Esophagus squamous epithelium (tissue), 5 donors: ENCODE results near the gene GPR137. TPM values are rescaled to one million over a fixed set of nuclear protein-coding genes. Genes with fewer than 3 reads are reported as not detected.

Experiments
- DNase-seq: peaks from one replicate; lab custom pipeline; 2025; lab: John Stamatoyannopoulos, UW
- H3K27ac ChIP-seq, 4 donors: fragments of 200-600 bp; sonication (generic); one replicate each; pipeline ENCODE4 v1.5.1; 2016 to 2019; ENCODE audit warnings: mild to moderate bottlenecking in 1 of 4
- H3K27me3 ChIP-seq, 4 donors: fragments of 200-600 bp; sonication (generic); 1 replicate in 3 of 4; 2 replicates in 1 of 4; pipeline versions ENCODE4 v1.5.1 to v1.6.0; 2017 to 2021; ENCODE audit warnings: antibody characterized with exemption in 1 of 4
- H3K36me3 ChIP-seq, 3 donors: fragments of 200-600 bp; sonication (generic); one replicate each; pipeline ENCODE4 v1.5.1; 2016 to 2019
- H3K4me1 ChIP-seq, 3 donors: fragments of 200-600 bp; sonication (generic); one replicate each; pipeline ENCODE4 v1.5.1; 2017 to 2019
- H3K4me3 ChIP-seq, 4 donors: fragments of 200-600 bp; sonication (generic); 1 replicate in 3 of 4; 2 replicates in 1 of 4; pipeline ENCODE4 v1.5.1; 2016 to 2019; ENCODE audit warnings: mild to moderate bottlenecking in 2 of 4, moderate library complexity in 1 of 4
- H3K9me3 ChIP-seq, 3 donors: fragments of 200-600 bp; sonication (generic); one replicate each; pipeline ENCODE4 v1.5.1; 2016 to 2019
- CTCF ChIP-seq, 6 experiments: fragments of 450-650 bp in 4 of 6; fragments of 200-600 bp in 2 of 6; sonication (generic) in 2 of 6; IDR thresholded peaks; one replicate each; pipeline ENCODE4 v1.5.1; 2016 to 2019; ENCODE audit warnings: antibody characterized with exemption in 6 of 6, mild to moderate bottlenecking in 4 of 6, moderate library complexity in 4 of 6
- POLR2A ChIP-seq, 4 donors: fragments of 450-650 bp; IDR thresholded peaks; one replicate each; pipeline ENCODE4 v1.6.1; 2017; ENCODE audit warnings: antibody characterized with exemption in 4 of 4, mild to moderate bottlenecking in 4 of 4, moderate library complexity in 3 of 4
- WGBS, 2 donors: methylation state at CpG; one replicate each; pipeline ENCODE4 v1.1.5; 2018; 5-methylcytosine and 5-hydroxymethylcytosine counted together
- intact Hi-C: fragments of 100-400 bp; cut with DNase I; formaldehyde crosslinking; loops from one replicate; pipeline ENCODE4 v1.15.0; 2022
- total RNA-seq, 4 donors: library from RNA; depleted of rRNA; stranded (reverse); fragments of >200 nt; gene quantifications; one replicate each; pipeline ENCODE4 v1.1.0, GENCODE V29; 2016
- donor health status: DM: yes; HTN: yes; CAD: no.

Gene GPR137, protein sequence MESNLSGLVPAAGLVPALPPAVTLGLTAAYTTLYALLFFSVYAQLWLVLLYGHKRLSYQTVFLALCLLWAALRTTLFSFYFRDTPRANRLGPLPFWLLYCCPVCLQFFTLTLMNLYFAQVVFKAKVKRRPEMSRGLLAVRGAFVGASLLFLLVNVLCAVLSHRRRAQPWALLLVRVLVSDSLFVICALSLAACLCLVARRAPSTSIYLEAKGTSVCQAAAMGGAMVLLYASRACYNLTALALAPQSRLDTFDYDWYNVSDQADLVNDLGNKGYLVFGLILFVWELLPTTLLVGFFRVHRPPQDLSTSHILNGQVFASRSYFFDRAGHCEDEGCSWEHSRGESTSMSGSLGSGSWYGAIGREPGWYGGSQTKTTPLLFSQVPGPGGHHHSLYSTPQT
- total RNA-seq, result 10 to 100 TPM; 17.5 to 19.9 (median 19.2) TPM

- WGBS, 2 donors, result no CpG with 5 or more reads among the region's 102 CpGs
- peak in 1 of 6 experiments; percentile 6 for TF ChIP-seq CTCF (IDR thresholded peaks at IDR 0.05)
- peak in 2 of 4 donors; percentile 41 to 48 for TF ChIP-seq POLR2A (IDR thresholded peaks at IDR 0.05)
- Histone ChIP-seq H3K4me3 (peak within 1 kb of the TSS; percentile 81 to 89 (median 88)), H3K4me1 (peaks cover 24 to 56% (median 28%) of the 10 kb centered on the region in 3 donors), H3K27ac (peak within 1 kb of the TSS; percentile 94 to 99 (median 97)), H3K9me3 (no peaks in the 10 kb centered on the region), H3K27me3 (peaks cover 0 to 4% (median 0%) of the 10 kb centered on the region in 4 donors), H3K36me3 (peaks cover 0 to 30% (median 4%) of the 10 kb centered on the region in 3 donors)
- peak; percentile 50 for DNase-seq
- intact Hi-C loops, result no loop called here
These were observed at the start of gene GPR137 for GRCh38 chr11:64284962-64285884. GPR137 (plus strand) TSS chr11:64285848; CDS start chr11:64286525, 677 bp downstream.

DNA sequence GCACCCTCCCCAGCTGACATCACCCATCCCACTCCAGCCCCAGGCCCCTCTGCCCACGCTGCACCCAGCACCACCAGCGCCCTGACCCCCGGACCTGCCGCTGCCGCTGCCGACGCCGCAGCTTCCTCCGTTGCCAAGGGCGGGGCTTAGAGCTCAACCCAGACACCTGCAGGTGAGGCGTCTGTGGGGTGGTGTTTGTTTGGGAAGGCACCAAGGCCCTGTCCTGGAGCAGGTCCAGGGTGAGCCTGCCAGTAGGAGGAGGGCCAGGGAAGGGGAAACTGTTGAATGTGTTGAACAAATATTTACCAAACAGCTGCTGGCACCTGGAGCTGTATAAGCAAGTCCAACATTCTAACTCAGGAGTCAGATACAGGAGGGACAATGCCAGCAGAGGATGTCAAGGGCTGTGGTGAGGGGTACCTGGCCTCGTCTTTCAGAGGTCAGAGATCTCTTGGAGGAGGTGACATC lies 48.1 kb upstream of the GPR137 start:
- Histone ChIP-seq H3K27me3 (no peaks in the 10 kb centered on the region), H3K9me3 (no peaks in the 10 kb centered on the region), H3K36me3 (peaks cover 0 to 35% (median 0%) of the 10 kb centered on the region in 3 donors), H3K4me3 (peak overlapping the region in 2 of 4 donors; percentile 3 to 30), H3K4me1 (peaks cover 56 to 86% (median 59%) of the 10 kb centered on the region in 3 donors), H3K27ac (peak overlapping the region; percentile 95 to 100 (median 99))
- peak in 1 of 6 experiments; percentile 27 for TF ChIP-seq CTCF (IDR thresholded peaks at IDR 0.05)
- TF ChIP-seq POLR2A (IDR thresholded peaks at IDR 0.05), result no peak
- intact Hi-C loops, result no loop called here
- 0 to 48% methylated on average over 1 to 8 of the region's 12 CpGs for WGBS, 2 donors
- DNase-seq, result no peak

GRCh38 chr11:64238076-64238475 lies 47.6 kb upstream of the GPR137 start:
- Histone ChIP-seq H3K27ac (peak overlapping the region; percentile 95 to 100 (median 99)), H3K9me3 (no peaks in the 10 kb centered on the region), H3K4me1 (peaks cover 61 to 86% (median 65%) of the 10 kb centered on the region in 3 donors), H3K36me3 (peaks cover 0 to 40% (median 0%) of the 10 kb centered on the region in 3 donors), H3K27me3 (no peaks in the 10 kb centered on the region), H3K4me3 (no peak overlapping the region)
- DNase-seq, result no peak
- 62 to 85% methylated on average over 4 to 6 of the region's 9 CpGs for WGBS, 2 donors
- intact Hi-C loops, result no loop called here
- no peak for TF ChIP-seq POLR2A (IDR thresholded peaks at IDR 0.05)
- TF ChIP-seq CTCF (IDR thresholded peaks at IDR 0.05), result no peak

DNA sequence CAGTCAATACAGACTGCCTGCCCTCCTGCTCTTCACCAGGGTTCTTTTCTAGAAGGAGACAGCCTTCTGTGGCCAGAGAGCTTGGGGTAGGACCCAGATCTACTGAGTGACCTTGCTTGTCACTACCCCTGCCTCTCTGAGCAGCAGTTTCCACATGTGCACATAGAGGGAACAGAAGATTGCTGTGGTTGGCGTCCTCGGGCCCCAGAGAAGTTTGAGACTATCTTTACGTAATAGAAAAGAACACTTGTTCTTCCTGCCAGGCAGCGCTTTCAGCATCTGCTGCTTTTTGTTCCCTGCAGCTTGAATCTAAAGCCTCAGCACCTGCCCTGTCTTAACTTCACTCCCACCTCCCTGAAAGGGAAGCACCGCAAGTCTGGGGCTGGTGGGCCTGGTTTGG lies 46.6 kb upstream of the GPR137 start:
- intact Hi-C loops, result no loop called here
- TF ChIP-seq POLR2A (IDR thresholded peaks at IDR 0.05), result no peak
- no peak for TF ChIP-seq CTCF (IDR thresholded peaks at IDR 0.05)
- no peak for DNase-seq
- no peaks in the 10 kb centered on the region for H3K9me3 ChIP-seq
- WGBS, 2 donors, result 83 to 90% methylated on average over 3 to 5 of the region's 5 CpGs
- peak overlapping the region; percentile 95 to 100 (median 99) for H3K27ac ChIP-seq
- peaks cover 0 to 50% (median 0%) of the 10 kb centered on the region in 3 donors for H3K36me3 ChIP-seq
- peaks cover 64 to 86% (median 66%) of the 10 kb centered on the region in 3 donors for H3K4me1 ChIP-seq
- no peaks in the 10 kb centered on the region for H3K27me3 ChIP-seq
- H3K4me3 ChIP-seq, result no peak overlapping the region
